ENCODE data around the gene PJVK. TPM values are rescaled to one million over a fixed set of nuclear protein-coding genes. Genes with fewer than 3 reads are reported as not detected.

PJVK gene
- polyA plus RNA-seq, 3 donors: 1.4 TPM; not detected in 2

DNA sequence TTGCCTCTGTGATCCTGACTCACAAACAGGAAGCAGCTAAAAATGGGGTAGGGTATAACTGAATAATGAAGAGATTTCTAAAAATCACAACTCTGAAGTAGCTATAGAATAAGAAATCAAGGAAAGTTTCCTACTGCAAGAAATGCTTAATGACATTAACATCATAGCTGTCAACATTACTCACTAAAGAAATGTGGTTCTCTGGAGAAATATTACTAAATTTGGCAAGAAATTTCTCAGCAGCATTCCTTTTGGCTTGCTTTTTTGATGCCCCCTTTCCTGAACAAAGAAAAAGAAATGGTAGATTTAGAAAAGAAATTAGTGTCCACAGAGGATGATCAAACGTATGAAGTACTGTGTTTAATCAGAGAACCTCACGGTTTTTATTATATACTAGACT lies 9.8 kb upstream of the PJVK start:
- Mint-ChIP-seq H3K27ac (no peak overlapping the region), H3K4me1 (no peaks in the 10 kb centered on the region), H3K27me3 (ENCODE audit: low read depth in 3 of 3) (no peaks in the 10 kb centered on the region), H3K4me3 (no peak overlapping the region), H3K9me3 (no peaks in the 10 kb centered on the region), H3K36me3 (peaks cover 67 to 74% of the 10 kb centered on the region in 2 donors)
- H3K4me1 ChIP-seq (ENCODE audit: control insufficient read depth in 1 of 2, insufficient read depth in 2 of 2, low read length in 2 of 2): no peaks in the 10 kb centered on the region
- H3K9me3 ChIP-seq (replicated peaks in 1 of 2; ENCODE audit: control insufficient read depth in 1 of 2, insufficient read depth in 1 of 2, low read length in 2 of 2): no peaks in the 10 kb centered on the region
- no peaks in the 10 kb centered on the region for H3K79me2 ChIP-seq (ENCODE audit: insufficient read depth, low read length)
- no peak for DNase-seq
- intact Hi-C loops (cut with micrococcal nuclease): loop anchor here in 1 of 2 donors (5.0 kb wide), 1 partner anchor 41 kb away; the partner anchor contains the start of gene PLEKHA3
- peaks cover 76 to 97% of the 10 kb centered on the region in 2 donors for H3K36me3 ChIP-seq (replicated peaks in 1 of 2; ENCODE audit: control insufficient read depth in 1 of 2, insufficient read depth in 2 of 2, low read length in 2 of 2)
- H3K27me3 ChIP-seq (ENCODE audit: control insufficient read depth in 2 of 2, insufficient read depth in 2 of 2, low read length in 2 of 2): no peaks in the 10 kb centered on the region
- H3K4me2 ChIP-seq (replicated peaks; ENCODE audit: extremely low read depth, low read length, poor library complexity, severe bottlenecking): no peak overlapping the region
- TF ChIP-seq, protein P1, sequence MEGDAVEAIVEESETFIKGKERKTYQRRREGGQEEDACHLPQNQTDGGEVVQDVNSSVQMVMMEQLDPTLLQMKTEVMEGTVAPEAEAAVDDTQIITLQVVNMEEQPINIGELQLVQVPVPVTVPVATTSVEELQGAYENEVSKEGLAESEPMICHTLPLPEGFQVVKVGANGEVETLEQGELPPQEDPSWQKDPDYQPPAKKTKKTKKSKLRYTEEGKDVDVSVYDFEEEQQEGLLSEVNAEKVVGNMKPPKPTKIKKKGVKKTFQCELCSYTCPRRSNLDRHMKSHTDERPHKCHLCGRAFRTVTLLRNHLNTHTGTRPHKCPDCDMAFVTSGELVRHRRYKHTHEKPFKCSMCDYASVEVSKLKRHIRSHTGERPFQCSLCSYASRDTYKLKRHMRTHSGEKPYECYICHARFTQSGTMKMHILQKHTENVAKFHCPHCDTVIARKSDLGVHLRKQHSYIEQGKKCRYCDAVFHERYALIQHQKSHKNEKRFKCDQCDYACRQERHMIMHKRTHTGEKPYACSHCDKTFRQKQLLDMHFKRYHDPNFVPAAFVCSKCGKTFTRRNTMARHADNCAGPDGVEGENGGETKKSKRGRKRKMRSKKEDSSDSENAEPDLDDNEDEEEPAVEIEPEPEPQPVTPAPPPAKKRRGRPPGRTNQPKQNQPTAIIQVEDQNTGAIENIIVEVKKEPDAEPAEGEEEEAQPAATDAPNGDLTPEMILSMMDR (IDR thresholded peaks at IDR 0.05): no peak
- H3K4me3 ChIP-seq (replicated peaks in 1 of 3; ENCODE audit: low read depth in 2 of 3, low read length in 3 of 3): no peak overlapping the region
- no peak overlapping the region for H2AFZ ChIP-seq (ENCODE audit: insufficient read depth, low read depth, low read length, poor library complexity, severe bottlenecking)
- WGBS (ENCODE audit: insufficient coverage): no CpG with 5 or more reads among the region's 2 CpGs
- no peaks in the 10 kb centered on the region for H4K20me1 ChIP-seq (ENCODE audit: insufficient read depth, low read length)
- H3K9ac ChIP-seq (ENCODE audit: insufficient read depth, low read length, poor library complexity, severe bottlenecking): no peak overlapping the region
- no peak overlapping the region for H3K27ac ChIP-seq (ENCODE audit: low read depth in 1 of 2, low read length in 2 of 2)

DNA sequence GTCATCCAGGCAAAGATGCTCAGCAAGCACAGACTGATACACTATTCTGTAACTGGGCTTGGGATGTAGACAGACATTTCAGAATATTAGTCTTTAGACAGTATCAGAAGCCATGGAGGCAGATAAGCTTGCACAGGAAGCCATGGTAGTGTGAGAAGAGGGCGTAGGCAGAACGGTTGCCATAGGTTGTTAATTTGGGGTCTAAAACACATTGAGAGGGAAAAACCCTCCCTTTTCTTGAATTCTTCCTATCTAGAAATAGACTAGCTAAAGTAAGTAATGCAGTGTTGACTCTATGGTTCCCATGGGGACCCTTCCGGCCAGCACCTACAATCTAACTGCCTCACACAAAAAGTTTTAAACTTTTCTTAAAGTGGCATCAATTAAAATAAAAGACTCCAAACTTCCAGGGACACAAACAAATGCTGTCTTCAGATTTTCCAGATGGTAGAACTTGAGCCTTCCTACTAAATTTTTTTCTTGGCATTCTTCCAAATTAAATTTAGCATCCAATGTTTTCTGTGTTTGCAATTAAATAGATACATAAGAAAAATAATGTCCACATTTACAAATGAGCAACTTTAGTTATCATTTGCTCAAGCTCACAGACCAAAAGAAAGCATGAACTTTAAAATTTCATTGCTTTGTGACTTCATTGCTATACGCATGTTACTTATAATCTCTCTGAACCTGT lies 2.1 kb upstream of the PJVK start:
- DNase-seq: no peak
- Histone ChIP-seq H3K4me3 (replicated peaks in 1 of 3; ENCODE audit: low read depth in 2 of 3, low read length in 3 of 3) (no peak overlapping the region), H3K27ac (ENCODE audit: low read depth in 1 of 2, low read length in 2 of 2) (no peak overlapping the region), H3K9me3 (replicated peaks in 1 of 2; ENCODE audit: control insufficient read depth in 1 of 2, insufficient read depth in 1 of 2, low read length in 2 of 2) (no peaks in the 10 kb centered on the region), H2AFZ (ENCODE audit: insufficient read depth, low read depth, low read length, poor library complexity, severe bottlenecking) (no peak overlapping the region), H3K27me3 (ENCODE audit: control insufficient read depth in 2 of 2, insufficient read depth in 2 of 2, low read length in 2 of 2) (no peaks in the 10 kb centered on the region), H3K79me2 (ENCODE audit: insufficient read depth, low read length) (peaks cover 24% of the 10 kb centered on the region), H3K36me3 (replicated peaks in 1 of 2; ENCODE audit: control insufficient read depth in 1 of 2, insufficient read depth in 2 of 2, low read length in 2 of 2) (peaks cover 22 to 43% of the 10 kb centered on the region in 2 donors), H3K9ac (ENCODE audit: insufficient read depth, low read length, poor library complexity, severe bottlenecking) (no peak overlapping the region), H4K20me1 (ENCODE audit: insufficient read depth, low read length) (no peaks in the 10 kb centered on the region), H3K4me2 (replicated peaks; ENCODE audit: extremely low read depth, low read length, poor library complexity, severe bottlenecking) (no peak overlapping the region), H3K4me1 (ENCODE audit: control insufficient read depth in 1 of 2, insufficient read depth in 2 of 2, low read length in 2 of 2) (peaks cover 16 to 26% of the 10 kb centered on the region in 2 donors)
- Mint-ChIP-seq H3K27ac (no peak overlapping the region), H3K4me1 (peaks cover 21% of the 10 kb centered on the region), H3K27me3 (ENCODE audit: low read depth in 3 of 3) (no peaks in the 10 kb centered on the region), H3K4me3 (no peak overlapping the region), H3K9me3 (no peaks in the 10 kb centered on the region), H3K36me3 (peaks cover 28 to 38% of the 10 kb centered on the region in 2 donors)
- intact Hi-C loops (cut with micrococcal nuclease): no loop called here
- TF ChIP-seq, protein P1 (IDR thresholded peaks at IDR 0.05): no peak
- no CpG with 5 or more reads among the region's 4 CpGs for WGBS (ENCODE audit: insufficient coverage)
